GM12874 (cell line): Measurements from ENCODE around the gene CD274.

Experiments used
- TF ChIP-seq, protein P1 (sequence below): IDR thresholded peaks from 2 replicates; pipeline ENCODE4 v1.5.1; 2011; ENCODE audit warnings: low read depth, mild to moderate bottlenecking, control low read depth, low read length, moderate library complexity; ENCODE audit not compliant: insufficient read depth

The CD274 gene

DNA sequence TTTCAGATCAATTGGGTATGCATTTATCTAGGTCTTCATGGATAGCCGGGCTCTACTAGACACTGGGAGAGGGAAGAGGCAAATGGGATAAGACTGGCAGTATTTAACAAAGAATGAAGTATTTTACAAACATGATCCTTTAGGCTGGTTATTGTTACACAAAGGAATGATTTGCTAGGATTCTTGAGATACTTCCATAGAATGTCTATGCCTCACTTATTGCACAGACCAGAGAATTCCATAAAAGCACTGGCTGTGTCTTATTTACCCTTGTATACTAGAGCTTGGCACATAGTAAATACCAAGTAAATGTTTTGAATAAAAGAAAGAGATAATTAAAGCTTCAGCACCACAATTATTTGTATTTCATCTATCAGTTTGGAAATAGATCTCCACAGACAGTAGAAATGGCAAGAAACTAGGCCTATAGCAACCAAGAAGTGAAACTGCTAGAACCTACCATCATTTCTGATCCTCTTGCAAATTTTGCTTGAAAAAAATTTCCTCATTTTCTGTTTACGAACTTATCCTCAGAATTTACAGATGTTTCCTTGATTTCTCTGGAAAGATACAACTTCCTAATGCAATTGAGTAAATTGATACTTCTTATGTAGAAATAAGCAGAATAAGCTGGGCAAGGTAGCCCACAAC lies 63.7 kb downstream of the CD274 start:
- TF ChIP-seq, protein P1, sequence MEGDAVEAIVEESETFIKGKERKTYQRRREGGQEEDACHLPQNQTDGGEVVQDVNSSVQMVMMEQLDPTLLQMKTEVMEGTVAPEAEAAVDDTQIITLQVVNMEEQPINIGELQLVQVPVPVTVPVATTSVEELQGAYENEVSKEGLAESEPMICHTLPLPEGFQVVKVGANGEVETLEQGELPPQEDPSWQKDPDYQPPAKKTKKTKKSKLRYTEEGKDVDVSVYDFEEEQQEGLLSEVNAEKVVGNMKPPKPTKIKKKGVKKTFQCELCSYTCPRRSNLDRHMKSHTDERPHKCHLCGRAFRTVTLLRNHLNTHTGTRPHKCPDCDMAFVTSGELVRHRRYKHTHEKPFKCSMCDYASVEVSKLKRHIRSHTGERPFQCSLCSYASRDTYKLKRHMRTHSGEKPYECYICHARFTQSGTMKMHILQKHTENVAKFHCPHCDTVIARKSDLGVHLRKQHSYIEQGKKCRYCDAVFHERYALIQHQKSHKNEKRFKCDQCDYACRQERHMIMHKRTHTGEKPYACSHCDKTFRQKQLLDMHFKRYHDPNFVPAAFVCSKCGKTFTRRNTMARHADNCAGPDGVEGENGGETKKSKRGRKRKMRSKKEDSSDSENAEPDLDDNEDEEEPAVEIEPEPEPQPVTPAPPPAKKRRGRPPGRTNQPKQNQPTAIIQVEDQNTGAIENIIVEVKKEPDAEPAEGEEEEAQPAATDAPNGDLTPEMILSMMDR, result no peak

DNA sequence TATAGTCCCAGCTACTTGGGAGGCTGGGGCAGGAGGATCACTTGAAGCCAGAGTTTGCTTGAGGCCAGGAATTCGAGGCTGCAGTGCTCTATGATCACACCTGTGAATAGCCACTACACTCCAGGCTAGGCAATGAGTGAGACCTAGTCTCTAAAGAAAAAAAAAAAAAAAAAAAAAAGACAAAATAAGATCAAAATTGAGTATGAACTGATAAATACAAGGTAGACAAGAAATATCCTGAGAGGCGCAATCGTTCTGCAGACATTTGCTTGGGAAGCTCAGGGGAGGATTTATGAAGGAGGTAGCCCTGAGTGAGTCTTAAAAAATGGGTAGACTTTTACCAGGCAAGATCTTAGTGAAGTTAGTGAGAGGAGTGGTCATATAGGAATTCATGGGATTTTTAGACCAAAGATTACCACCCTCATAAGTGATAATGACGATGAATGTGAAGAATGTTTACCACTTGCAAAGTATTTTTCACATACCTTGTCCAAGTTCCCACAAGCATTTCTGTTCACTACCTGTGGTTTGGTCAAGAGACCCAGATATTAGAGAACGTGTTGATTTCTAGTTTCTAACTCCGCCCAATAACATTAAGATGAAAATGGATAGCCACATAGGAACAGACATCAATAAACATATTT lies 64.4 kb downstream of the CD274 start:
- TF ChIP-seq, protein P1, result no peak

DNA sequence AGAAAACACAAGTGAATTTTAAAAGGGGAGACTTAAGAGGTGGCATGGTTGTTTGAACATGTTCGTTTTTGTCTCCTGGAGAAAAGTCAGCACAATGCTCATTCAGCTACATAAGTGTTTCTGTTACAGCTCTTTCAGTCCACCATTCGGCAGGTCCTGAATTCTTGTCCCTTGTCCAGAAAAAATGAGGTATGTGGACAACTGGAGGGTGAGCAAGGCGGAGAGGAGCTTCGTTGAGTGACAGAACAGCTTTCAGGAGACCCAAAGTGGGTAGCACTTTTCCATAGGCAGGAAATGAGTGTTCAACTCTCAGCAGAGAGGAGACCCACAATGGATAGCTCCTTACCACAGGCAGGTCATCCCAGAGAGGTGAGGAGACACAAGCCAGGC lies 64.9 kb downstream of the CD274 start:
- TF ChIP-seq, protein P1, result no peak

DNA sequence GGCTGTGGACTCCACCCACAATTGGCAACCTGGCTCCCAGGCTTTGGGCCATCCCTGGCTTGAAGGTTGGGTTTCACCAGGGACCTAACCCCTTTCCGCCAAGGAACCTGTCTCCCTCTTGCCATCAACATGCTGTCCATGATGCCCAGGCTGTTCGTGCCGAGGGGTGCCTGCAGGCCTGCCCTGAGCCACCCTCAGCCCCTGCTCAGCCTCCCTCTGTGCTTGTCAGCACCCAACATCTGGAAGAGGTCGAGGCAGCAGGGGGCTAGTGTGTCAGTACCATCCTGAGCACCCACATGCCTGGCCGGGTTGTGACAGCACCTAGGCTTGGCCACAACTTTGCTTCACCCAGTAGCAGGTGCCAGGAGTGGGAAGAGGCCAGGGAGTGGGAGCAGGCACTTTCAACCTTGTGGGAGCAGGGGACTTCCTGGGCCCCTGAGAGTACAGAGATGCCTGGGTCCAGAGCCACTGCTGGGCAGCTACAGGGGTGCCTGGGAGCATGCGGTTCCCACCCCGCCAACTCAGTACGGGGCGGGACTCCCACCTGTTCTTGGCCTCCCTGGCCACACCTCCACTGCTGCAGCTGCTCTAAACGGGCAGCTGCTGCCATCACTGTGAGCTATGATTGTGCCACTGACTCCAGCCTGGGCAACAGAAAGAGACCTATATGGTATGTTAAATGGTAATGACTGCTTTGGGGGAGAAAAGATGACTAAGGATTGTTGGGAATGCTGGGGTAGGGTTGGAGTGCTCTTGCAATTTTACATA lies 66.3 kb downstream of the CD274 start:
- TF ChIP-seq, protein P1, result no peak

DNA sequence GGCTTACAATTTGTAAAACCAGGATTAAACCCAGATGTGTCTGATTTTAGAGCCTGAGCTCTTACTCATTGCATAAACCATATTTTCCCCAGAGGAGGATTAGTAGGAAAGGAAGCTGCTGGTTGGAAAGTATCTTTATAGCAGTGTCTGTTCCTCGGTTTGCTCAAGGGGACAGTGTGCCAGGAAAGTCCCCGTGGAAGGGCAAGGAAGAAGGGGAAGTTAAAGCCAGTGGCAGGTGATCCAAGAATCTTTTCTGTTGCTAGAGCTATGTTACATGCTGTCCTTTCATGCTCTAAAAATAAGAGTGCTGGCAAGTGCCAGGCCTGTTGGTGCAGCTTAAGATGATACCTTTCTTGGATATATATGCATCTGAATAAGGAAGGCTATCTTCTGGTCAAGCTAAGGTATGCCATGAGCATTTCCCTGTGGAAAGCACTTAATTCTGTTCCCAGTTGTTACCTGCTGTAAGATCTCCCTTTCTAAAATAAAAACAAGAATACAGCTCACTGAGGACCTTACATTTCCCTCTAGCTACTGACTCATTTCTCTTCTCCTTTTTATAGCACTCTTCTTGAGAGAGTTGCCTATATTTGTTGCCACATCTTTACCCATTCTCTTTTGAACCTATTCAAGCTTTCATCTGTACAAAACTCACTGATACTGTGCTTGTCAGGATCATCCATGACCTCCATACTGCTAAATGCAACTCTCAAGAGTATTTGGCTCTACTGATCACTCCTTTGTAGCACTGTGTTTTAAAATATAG lies 68.0 kb downstream of the CD274 start:
- TF ChIP-seq, protein P1, result no peak

DNA sequence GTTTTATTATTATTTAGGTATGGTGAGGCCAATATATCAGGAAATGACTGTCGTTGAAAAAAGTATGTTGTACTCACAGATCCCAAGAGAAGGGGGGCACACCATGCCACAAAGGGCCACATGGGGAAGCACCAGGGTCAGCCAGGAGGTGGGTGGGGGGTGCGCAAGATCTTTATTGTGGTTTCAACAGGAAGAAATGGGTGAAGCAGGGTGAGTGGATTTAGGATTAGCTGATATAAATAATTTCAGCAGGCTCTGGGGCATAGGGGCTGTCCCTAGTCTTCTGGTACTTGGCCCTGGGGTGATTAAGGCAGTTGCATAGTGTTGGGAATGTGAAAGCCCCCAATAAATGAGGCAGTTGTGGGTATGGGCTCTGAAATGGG lies 68.6 kb downstream of the CD274 start:
- TF ChIP-seq, protein P1, result no peak
